GM12873 (cell line): ENCODE data around the gene CRYBG3.

Experiments used
- TF ChIP-seq, protein P1 (sequence below): IDR thresholded peaks from 2 replicates; pipeline ENCODE4 v1.5.1; 2012; ENCODE audit warnings: low read depth, mild to moderate bottlenecking, moderate library complexity, low read length, control low read depth; ENCODE audit not compliant: insufficient read depth; ENCODE audit errors: missing control alignments

CRYBG3 gene

DNA sequence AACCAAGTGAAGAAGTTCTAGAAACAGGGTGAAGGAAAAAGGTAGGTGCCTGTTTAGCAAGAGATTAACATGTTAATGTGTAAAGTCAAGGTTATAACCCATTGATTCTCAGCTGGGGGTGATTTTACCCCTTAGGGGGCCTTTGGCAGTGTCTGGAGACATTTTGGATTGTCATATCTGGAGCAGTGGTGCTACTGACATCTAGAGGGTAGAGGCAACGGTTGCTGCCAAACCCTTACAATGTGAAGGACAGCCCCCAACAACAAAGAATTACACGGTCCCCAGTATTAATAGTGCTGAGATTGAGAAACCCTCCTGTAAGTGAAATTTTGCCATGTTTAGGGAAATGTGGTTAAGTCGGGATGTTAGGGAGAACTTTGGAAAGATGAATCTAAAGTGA lies 74.7 kb downstream of the CRYBG3 start:
- TF ChIP-seq, protein P1, sequence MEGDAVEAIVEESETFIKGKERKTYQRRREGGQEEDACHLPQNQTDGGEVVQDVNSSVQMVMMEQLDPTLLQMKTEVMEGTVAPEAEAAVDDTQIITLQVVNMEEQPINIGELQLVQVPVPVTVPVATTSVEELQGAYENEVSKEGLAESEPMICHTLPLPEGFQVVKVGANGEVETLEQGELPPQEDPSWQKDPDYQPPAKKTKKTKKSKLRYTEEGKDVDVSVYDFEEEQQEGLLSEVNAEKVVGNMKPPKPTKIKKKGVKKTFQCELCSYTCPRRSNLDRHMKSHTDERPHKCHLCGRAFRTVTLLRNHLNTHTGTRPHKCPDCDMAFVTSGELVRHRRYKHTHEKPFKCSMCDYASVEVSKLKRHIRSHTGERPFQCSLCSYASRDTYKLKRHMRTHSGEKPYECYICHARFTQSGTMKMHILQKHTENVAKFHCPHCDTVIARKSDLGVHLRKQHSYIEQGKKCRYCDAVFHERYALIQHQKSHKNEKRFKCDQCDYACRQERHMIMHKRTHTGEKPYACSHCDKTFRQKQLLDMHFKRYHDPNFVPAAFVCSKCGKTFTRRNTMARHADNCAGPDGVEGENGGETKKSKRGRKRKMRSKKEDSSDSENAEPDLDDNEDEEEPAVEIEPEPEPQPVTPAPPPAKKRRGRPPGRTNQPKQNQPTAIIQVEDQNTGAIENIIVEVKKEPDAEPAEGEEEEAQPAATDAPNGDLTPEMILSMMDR = no peak

DNA sequence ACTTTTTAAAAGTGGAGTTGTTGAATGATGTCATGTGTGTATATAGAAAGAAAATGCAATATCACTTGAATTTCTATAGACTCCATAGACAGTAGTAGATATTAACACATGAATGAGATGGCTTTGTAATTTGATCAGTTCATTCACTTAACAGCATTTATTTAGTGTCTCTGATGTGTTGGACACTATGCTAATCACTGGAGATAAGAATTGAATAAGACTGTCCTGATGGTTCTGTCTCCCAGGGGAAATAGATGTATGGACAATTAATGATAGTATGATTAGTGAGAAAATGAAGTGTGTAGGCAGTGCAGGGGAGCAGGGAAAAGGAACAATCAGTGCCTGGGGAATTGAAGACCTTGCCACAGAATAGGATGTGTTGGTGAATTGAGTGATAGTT lies 77.5 kb downstream of the CRYBG3 start:
- TF ChIP-seq, protein P1 = no peak

DNA sequence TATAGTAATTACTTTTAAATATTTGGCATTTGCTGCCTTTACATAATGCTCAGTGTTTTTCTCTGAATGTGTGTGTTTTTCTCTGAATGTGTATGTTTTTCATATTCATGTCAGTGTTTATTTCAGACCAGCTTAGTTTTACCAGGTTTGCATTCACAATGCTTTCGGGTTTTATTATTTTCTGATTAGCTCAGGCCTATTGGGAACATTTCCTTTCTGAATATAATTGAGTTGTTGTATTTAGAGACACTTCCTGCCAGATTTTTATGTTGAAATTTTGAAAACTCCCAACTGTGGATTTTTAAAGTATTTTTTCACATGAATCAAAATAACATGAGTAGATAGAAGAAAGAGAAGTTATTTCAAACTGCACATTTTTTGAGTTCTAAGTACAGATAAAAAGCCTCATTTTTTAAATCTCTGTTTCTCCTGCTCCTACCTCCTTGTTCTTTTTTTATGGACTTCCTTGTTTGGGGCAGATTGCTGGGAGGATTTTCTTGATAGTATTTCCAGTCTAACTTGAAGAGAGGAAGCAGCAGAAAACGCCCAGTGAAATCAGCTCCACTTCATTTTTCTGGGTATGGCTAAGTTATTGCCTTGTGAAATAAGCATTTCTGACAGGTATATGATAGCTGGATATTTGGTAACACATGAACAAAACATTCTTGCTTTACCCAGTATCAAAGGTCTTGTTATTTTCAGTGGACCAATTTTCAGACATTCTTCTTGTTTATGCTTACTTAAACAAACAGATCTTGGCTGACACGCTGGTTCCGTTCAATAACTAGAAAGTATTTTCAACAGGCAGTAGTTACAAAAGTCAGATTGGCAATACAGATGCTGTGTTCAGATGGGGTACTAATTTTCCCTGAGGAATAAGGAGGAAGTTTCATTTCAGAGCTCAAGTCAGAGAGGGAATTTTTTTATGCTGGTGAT lies 79.8 kb downstream of the CRYBG3 start:
- TF ChIP-seq, protein P1 = no peak

DNA sequence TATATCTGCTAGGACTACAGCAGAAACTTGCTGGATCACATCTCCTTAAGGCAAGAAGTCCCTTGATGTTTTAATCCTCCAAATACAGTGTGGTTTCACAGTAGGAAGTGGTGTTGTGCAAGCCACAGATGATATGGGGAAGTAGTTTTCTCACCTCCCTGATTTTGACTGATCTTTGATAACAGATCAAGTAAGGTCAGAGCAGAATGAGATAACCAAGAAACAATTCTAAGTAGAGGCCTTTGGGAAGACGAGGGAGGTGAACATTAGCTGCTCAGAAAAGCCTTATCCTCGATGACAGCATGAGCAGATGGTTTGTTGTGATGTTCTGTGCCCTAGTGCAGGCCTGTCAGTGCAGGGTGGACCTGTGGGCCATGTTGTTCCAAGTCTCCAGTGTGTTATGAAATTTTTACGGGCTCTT lies 89.1 kb downstream of the CRYBG3 start:
- TF ChIP-seq, protein P1 = no peak

DNA sequence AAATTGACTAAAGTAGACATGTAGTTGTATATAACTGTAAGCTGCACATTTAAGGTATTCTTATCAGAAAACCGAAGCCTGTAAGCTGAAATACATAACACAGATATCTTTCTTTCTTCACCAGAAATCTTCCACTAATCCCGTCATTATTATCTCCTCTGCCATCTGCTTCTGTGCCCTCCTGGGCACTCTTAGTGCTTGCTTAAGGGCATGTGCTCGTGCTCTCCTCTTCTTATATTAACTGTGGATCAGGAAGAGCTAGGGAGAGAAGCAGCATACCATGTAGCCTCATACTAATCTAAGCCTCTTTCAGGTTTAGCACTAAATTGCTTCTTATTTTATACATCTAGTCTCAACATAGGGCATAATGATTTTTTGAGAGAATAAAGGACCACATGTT lies 89.6 kb downstream of the CRYBG3 start:
- TF ChIP-seq, protein P1 = no peak

DNA sequence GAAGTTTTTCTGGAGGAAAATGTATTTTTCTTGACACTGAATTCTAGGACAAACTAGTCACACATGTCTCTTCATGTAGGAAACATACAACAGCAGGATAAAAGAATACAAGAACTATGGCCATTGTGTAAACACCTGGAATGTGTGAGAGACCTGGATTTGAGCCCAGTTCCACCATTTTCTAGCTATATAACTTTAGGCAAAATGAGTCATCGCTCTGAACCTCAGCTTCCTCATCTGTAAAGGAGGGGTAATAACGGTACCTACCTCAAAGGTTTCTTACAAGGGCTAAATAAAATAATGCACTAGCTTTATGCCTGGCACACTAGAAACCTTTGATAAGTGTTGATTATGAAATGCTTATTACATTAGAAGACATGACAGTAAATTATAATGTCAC lies 92.6 kb downstream of the CRYBG3 start:
- TF ChIP-seq, protein P1 = no peak

DNA sequence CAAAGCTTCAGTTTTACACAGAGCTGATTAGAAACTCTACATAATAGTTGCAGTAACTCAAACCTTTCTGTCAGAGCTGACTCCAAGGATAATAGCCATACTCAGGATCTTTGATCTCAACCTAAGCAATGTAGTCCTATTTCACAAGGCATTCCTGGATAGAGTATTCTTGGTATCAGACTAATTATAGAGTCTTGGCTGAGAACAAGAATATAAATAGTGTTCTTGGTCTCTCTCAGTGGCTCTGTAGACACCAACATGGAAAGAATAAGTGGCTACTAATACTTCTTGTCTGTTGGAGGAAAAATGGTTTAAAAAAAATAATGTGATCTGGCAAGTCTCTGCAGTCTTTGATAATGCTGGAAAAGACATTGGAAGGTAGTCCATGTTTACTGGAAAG lies 94.8 kb downstream of the CRYBG3 start:
- TF ChIP-seq, protein P1 = no peak
